ENCODE results near the gene STUB1.

The STUB1 gene

DNA sequence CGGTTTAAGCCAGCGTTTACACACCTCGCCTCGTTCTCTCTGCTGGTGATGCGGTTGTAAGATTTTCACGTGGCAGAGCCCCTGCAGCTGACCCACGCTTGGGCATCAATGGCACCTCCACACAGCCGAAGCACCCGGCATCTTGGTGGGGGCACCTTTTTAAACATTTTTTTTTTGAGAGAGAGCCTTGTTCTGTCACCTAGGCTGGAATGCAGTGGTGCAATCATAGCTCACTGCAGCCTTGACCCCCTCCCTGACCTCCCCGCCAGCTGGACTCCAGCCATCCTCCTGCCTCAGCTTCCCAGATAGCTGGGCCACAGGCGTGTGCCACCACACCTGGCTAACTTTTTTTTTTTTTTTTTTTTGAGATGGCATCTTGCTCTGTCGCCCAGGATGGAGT lies 26.2 kb upstream of the STUB1 start:
- ATAC-seq: no peak
- TF ChIP-seq OSR1 (CRISPR knock-in tag; IDR thresholded peaks at IDR 0.05) (no peak), ZFP3 (CRISPR knock-in tag; IDR thresholded peaks at IDR 0.05) (no peak), ARNTL (CRISPR knock-in tag; IDR thresholded peaks at IDR 0.05; ENCODE audit: borderline replicate concordance, low read depth) (no peak), ISL1 (CRISPR knock-in tag; IDR thresholded peaks at IDR 0.05) (no peak), ZNF8 (CRISPR knock-in tag; IDR thresholded peaks at IDR 0.05) (no peak), TOX (CRISPR knock-in tag; IDR thresholded peaks at IDR 0.05; ENCODE audit: borderline replicate concordance) (no peak), CSDC2 (CRISPR knock-in tag; IDR thresholded peaks at IDR 0.05) (no peak), ZNF565 (CRISPR knock-in tag; conservative IDR thresholded peaks at IDR 0.05; ENCODE audit: low read depth) (no peak), SNAI2 (CRISPR knock-in tag; IDR thresholded peaks at IDR 0.05) (no peak), ZNF70 (CRISPR knock-in tag; IDR thresholded peaks at IDR 0.05) (no peak), ESRRG (CRISPR knock-in tag; IDR thresholded peaks at IDR 0.05) (no peak), ZFP30 (CRISPR knock-in tag; IDR thresholded peaks at IDR 0.05) (no peak), PPARA (CRISPR knock-in tag; IDR thresholded peaks at IDR 0.05; ENCODE audit: borderline replicate concordance) (no peak), CREB5 (CRISPR knock-in tag; IDR thresholded peaks at IDR 0.05; ENCODE audit: low read depth) (no peak)
- TF ChIP-seq, protein P1, sequence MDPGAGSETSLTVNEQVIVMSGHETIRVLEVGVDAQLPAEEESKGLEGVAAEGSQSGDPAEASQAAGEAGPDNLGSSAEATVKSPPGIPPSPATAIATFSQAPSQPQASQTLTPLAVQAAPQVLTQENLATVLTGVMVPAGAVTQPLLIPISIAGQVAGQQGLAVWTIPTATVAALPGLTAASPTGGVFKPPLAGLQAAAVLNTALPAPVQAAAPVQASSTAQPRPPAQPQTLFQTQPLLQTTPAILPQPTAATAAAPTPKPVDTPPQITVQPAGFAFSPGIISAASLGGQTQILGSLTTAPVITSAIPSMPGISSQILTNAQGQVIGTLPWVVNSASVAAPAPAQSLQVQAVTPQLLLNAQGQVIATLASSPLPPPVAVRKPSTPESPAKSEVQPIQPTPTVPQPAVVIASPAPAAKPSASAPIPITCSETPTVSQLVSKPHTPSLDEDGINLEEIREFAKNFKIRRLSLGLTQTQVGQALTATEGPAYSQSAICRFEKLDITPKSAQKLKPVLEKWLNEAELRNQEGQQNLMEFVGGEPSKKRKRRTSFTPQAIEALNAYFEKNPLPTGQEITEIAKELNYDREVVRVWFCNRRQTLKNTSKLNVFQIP (CRISPR knock-in tag; IDR thresholded peaks at IDR 0.05; ENCODE audit: borderline replicate concordance, low read depth): no peak

DNA sequence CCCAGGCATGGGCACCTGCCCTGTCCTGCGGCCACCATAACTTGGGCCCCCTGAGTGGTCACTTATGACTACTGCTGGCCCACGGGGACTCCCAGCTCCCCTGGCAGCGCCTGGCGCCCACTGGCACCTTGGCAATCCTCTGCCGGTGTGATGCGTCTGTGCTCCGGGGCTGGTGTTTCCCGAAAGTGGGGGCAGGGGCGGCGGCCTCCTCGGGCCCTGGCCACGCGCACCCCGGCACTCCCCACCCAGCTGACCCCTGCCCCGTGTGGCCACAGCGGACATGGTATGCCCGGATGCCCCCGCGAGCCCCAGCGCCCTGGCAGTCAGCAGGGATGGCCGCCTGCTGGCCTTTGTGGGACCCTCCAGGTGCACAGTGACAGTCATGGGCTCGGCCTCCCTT lies 22.7 kb upstream of the STUB1 start:
- ATAC-seq: no peak

More for the DNA sequence above, 22.7 kb upstream of the STUB1 start:
- TF ChIP-seq SNAI2 (CRISPR knock-in tag; IDR thresholded peaks at IDR 0.05) (no peak), CREB5 (CRISPR knock-in tag; IDR thresholded peaks at IDR 0.05; ENCODE audit: low read depth) (no peak), CSDC2 (CRISPR knock-in tag; IDR thresholded peaks at IDR 0.05) (no peak), GLIS3 (CRISPR knock-in tag; IDR thresholded peaks at IDR 0.05) (no peak), ZFP3 (CRISPR knock-in tag; IDR thresholded peaks at IDR 0.05) (no peak), ZC3H10 (CRISPR knock-in tag; IDR thresholded peaks at IDR 0.05) (no peak), TOX (CRISPR knock-in tag; IDR thresholded peaks at IDR 0.05; ENCODE audit: borderline replicate concordance) (no peak), ZFP30 (CRISPR knock-in tag; IDR thresholded peaks at IDR 0.05) (no peak), BACH2 (CRISPR knock-in tag; IDR thresholded peaks at IDR 0.05; ENCODE audit: borderline replicate concordance) (no peak), ISL1 (CRISPR knock-in tag; IDR thresholded peaks at IDR 0.05) (no peak), ARNTL (CRISPR knock-in tag; IDR thresholded peaks at IDR 0.05; ENCODE audit: borderline replicate concordance, low read depth) (no peak), RARB (CRISPR knock-in tag; IDR thresholded peaks at IDR 0.05) (no peak), ZNF565 (CRISPR knock-in tag; conservative IDR thresholded peaks at IDR 0.05; ENCODE audit: low read depth) (no peak), TCF4 (CRISPR knock-in tag; IDR thresholded peaks at IDR 0.05; ENCODE audit: borderline replicate concordance) (no peak)
- TF ChIP-seq, protein P2, sequence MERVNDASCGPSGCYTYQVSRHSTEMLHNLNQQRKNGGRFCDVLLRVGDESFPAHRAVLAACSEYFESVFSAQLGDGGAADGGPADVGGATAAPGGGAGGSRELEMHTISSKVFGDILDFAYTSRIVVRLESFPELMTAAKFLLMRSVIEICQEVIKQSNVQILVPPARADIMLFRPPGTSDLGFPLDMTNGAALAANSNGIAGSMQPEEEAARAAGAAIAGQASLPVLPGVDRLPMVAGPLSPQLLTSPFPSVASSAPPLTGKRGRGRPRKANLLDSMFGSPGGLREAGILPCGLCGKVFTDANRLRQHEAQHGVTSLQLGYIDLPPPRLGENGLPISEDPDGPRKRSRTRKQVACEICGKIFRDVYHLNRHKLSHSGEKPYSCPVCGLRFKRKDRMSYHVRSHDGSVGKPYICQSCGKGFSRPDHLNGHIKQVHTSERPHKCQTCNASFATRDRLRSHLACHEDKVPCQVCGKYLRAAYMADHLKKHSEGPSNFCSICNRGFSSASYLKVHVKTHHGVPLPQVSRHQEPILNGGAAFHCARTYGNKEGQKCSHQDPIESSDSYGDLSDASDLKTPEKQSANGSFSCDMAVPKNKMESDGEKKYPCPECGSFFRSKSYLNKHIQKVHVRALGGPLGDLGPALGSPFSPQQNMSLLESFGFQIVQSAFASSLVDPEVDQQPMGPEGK (CRISPR knock-in tag; IDR thresholded peaks at IDR 0.05; ENCODE audit: borderline replicate concordance): no peak
- TF ChIP-seq, protein P1 (CRISPR knock-in tag; IDR thresholded peaks at IDR 0.05; ENCODE audit: borderline replicate concordance, low read depth): no peak

All from SK-N-SH treated with all-trans-retinoic acid at 6 μM for 48 hours (cell line).